ENCODE measurements around the gene NDUFB2. TPM values are rescaled to one million over a fixed set of nuclear protein-coding genes. Genes with fewer than 3 reads are reported as not detected.

NDUFB2 gene
- total and polyA plus RNA-seq, 9 of the 15 experiments (the other 6 are each of a cell fraction or from before 2014, with no cell fraction given), result 220 to 2,075 (median 320) TPM

DNA sequence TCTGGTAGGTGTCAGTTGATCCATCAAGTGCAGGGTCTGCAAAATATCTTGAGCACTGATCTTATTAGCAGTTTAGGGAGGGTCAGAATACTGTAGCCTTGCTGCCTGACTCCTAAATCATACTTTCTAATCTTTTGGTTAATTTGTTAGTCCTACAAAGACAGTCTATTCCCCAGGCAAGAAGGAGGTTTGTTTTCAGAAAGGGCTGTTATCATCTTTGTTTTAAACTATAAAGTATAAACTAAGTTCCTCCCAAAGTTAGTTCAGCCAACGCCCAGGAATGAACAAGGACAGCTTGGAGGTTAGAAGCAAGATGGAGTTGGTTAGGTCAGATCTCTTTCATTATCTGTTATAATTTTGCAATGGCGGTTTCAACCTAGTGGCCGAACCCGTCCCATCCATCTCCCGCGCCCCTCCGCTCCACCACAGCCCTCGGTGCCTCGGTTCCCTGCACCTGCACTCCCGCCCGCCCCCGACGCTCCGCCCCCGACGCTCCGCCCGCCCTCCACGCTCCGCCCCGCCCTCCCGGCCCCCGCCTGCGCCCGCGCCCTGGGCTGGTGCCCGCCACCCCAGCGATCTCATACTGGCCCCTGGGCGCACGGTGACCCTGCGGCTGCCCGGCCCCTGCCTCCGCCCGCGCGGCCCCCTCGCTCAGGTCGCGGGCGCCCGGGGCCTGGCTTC lies 24.0 kb upstream of the NDUFB2 start, which contains the start of gene ADCK2 (continued):
- TF ChIP-seq KAT8 (IDR thresholded peaks at IDR 0.05; ENCODE audit: low read depth) (no peak), U2AF2 (optimal IDR thresholded peaks at IDR 0.05; ENCODE audit: low read depth, low read length) (no peak), ZNF23 (CRISPR knock-in tag; IDR thresholded peaks at IDR 0.05) (no peak), SP2 (IDR thresholded peaks at IDR 0.05; ENCODE audit: extremely low read depth, low read depth, low read length, poor library complexity, severe bottlenecking) (no peak), CBFA2T2 (conservative IDR thresholded peaks at IDR 0.05) (no peak), ZKSCAN1 (IDR thresholded peaks at IDR 0.05; ENCODE audit: low read depth, low read length) (no peak), MTF1 (CRISPR knock-in tag; IDR thresholded peaks at IDR 0.05; ENCODE audit: borderline replicate concordance) (no peak), KLF16 (IDR thresholded peaks at IDR 0.05) (no peak), E2F3 (CRISPR knock-in tag; IDR thresholded peaks at IDR 0.05) (no peak), MAFK (IDR thresholded peaks at IDR 0.05; ENCODE audit: low read length) (no peak), NCOA6 (IDR thresholded peaks at IDR 0.05) (no peak), ZNF253 (CRISPR knock-in tag; conservative IDR thresholded peaks at IDR 0.05) (no peak), SMARCC2 (IDR thresholded peaks at IDR 0.05; ENCODE audit: low read depth) (no peak), PCBP1 (IDR thresholded peaks at IDR 0.05; ENCODE audit: low read depth, low read length, poor library complexity, severe bottlenecking) (no peak), ZNF77 (CRISPR knock-in tag; IDR thresholded peaks at IDR 0.05) (no peak), NR2C1 (IDR thresholded peaks at IDR 0.05) (no peak), NR2C1 (tag; IDR thresholded peaks at IDR 0.05) (peak; percentile 44; the same call in 1 of the 2 replicates), ZNF75A (CRISPR knock-in tag; IDR thresholded peaks at IDR 0.05) (no peak), ZNF134 (CRISPR knock-in tag; conservative IDR thresholded peaks at IDR 0.05) (no peak), ZBTB1 (CRISPR knock-in tag; IDR thresholded peaks at IDR 0.05; ENCODE audit: borderline replicate concordance, low read depth) (0 out of 2 replicates have a peak, but pooled peaks have one; percentile 80), EZH2 (IDR thresholded peaks at IDR 0.05; ENCODE audit: borderline replicate concordance, low read depth, low read length) (no peak)
- TF ChIP-seq, protein P1, sequence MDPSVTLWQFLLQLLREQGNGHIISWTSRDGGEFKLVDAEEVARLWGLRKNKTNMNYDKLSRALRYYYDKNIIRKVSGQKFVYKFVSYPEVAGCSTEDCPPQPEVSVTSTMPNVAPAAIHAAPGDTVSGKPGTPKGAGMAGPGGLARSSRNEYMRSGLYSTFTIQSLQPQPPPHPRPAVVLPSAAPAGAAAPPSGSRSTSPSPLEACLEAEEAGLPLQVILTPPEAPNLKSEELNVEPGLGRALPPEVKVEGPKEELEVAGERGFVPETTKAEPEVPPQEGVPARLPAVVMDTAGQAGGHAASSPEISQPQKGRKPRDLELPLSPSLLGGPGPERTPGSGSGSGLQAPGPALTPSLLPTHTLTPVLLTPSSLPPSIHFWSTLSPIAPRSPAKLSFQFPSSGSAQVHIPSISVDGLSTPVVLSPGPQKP (CRISPR knock-in tag; IDR thresholded peaks at IDR 0.05), result no peak
- TF ChIP-seq, protein P2, sequence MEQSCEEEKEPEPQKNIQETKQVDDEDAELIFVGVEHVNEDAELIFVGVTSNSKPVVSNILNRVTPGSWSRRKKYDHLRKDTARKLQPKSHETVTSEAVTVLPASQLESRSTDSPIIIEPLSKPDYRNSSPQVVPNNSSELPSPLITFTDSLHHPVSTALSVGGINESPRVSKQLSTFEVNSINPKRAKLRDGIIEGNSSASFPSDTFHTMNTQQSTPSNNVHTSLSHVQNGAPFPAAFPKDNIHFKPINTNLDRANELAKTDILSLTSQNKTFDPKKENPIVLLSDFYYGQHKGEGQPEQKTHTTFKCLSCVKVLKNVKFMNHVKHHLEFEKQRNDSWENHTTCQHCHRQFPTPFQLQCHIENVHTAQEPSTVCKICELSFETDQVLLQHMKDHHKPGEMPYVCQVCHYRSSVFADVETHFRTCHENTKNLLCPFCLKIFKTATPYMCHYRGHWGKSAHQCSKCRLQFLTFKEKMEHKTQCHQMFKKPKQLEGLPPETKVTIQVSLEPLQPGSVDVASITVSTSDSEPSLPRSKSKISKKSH (CRISPR knock-in tag; IDR thresholded peaks at IDR 0.05), result no peak
- TF ChIP-seq, protein P3, sequence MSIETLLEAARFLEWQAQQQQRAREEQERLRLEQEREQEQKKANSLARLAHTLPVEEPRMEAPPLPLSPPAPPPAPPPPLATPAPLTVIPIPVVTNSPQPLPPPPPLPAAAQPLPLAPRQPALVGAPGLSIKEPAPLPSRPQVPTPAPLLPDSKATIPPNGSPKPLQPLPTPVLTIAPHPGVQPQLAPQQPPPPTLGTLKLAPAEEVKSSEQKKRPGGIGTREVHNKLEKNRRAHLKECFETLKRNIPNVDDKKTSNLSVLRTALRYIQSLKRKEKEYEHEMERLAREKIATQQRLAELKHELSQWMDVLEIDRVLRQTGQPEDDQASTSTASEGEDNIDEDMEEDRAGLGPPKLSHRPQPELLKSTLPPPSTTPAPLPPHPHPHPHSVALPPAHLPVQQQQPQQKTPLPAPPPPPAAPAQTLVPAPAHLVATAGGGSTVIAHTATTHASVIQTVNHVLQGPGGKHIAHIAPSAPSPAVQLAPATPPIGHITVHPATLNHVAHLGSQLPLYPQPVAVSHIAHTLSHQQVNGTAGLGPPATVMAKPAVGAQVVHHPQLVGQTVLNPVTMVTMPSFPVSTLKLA (conservative IDR thresholded peaks at IDR 0.05), result no peak
- TF ChIP-seq, protein P4, sequence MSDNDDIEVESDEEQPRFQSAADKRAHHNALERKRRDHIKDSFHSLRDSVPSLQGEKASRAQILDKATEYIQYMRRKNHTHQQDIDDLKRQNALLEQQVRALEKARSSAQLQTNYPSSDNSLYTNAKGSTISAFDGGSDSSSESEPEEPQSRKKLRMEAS (CRISPR knock-in tag; IDR thresholded peaks at IDR 0.05), result no peak

Measured in K562 (cell line).